Cerebellar cortex (tissue), 1 donor: ENCODE data around the gene CIBAR2.

Experiments used
- DNase-seq: peaks from one replicate; pipeline ENCODE4 v3.0.0-alpha.2; 2015; ENCODE audit warnings: low spot score

Gene CIBAR2

DNA sequence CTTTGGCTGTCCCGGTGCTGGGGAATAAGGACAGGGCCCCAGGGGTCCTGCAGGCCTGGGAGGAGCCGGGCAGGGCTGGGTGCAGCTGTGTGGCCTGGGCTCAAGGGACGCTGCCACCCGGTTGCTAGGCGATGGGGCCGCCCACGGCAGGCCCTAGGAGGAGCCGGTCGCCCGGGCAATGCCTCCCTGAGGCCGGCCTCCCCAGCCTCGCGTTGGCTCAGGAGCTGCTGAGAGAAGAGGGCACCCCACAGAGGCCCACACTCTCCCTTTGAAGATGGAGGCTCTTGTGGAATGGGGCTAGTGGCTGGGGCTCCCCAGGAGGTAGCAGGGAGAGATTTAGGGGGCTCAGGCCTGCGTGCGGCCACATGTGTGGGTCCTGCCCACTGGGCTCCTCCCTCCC is at the start of gene CIBAR2:
TSS of gene CIBAR2 (minus strand) at position 109 of the 400 bp plus-strand sequence. CDS start 120 bp downstream, outside the sequence.
- no peak for DNase-seq

DNA sequence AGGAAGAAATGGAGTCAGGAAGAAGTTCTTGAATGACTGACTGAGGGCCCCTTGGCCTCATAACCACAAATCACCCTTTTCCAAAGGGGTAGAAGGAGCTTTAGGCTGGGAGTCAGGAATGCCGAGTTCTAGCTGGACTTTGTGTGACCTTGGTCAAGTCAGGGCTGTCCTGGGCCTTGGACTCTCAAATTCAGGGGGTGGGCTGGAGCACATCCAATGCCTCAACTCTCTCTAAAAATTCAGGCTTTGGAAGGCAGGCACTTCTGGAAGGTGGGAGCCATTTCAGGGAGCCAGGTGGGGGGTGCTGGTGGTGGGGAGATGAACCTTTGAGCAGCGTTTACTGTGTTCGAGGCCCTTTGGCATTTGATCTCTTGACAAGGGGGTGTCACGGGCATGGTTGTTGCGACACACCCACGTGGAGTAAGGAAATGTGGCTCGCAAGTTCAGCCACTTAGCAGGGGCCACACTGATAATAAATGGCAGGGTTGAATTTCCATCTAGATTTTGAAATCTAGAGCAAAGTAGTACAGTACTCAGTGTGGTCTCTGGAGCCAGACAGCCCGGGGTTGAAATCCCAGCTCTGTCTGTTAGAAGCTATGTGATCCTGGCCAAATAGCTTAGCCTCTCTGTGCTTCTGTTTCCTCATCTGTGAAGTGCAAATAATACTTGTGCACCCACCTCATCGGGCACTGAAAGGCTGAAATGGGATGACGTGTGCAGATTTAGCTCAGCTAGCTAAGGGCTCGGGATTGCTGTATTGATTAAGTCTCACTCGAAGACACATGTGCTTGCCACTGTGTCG is 47.1 kb upstream of the CIBAR2 start:
- DNase-seq = no peak

GRCh38 chr16:85158743-85159178 is 46.5 kb upstream of the CIBAR2 start:
- DNase-seq = no peak

DNA sequence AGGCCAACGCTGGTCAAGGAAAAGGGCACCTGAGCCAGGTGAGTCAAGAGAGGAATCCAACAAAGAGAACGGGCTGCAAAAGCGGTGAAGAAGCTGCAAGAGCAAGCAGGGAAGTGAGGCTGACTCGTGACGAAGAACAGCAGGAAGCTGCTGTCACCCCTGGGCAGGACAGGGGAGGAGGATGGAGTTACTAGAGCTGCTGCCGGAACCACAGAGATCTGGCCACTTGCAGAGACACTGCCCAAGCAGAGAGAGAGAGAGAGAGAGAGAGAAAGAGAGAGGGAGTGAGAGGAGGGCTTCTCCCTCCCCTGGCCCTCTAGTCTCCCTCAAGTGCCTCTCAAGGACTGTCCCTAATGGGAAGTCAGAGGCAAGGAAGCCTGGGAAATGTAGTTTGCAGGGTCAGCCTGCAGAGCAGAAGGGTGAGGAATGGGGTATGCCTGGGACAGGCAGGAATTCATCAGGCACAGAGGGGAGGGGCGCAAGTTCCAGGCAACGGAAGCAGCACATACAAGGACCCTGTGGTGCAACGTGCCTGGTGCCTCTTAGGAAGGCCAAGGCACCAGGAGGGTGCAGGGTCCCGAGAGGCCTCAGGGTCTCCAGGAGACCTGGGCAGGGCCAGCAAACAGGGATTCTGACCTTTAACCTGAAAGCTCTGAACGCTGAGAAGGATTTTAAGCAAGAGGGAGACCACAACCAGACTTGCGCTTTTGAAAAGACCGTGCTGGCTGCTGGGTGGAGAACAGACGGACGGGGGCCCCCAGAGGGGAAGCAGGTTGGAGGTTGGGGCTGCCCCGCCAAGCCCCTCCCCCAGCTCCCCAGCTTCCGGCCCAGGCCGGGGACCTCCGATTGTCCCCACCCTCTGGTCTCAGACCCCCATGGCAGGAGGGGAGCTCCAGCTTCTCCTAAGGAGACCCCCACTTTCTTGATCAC is 45.8 kb upstream of the CIBAR2 start:
- DNase-seq = peak; percentile 80

- DNase-seq = no peak
Measured at GRCh38 chr16:85157372-85157771, 45.1 kb upstream of the CIBAR2 start.

DNA sequence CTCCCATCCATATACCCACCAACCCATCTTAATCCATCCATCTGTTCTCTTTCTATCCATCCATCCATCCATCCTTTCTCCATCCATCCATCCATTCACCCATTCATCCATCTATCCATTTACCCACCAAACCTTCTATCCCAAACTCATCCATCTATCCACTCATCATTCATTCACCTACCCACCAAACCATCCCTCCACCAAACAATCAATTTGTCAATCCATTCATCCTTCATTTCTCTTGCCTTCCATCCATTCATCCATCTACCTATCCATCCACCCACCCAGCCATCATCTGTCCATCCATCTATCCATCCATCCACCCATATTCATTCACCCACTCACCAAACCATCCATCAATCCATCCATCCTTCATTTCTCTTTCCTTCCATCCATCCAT is 44.6 kb upstream of the CIBAR2 start:
- no peak for DNase-seq

- DNase-seq = no peak
Measured at GRCh38 chr16:85156440-85156839, 44.2 kb upstream of the CIBAR2 start.

DNA sequence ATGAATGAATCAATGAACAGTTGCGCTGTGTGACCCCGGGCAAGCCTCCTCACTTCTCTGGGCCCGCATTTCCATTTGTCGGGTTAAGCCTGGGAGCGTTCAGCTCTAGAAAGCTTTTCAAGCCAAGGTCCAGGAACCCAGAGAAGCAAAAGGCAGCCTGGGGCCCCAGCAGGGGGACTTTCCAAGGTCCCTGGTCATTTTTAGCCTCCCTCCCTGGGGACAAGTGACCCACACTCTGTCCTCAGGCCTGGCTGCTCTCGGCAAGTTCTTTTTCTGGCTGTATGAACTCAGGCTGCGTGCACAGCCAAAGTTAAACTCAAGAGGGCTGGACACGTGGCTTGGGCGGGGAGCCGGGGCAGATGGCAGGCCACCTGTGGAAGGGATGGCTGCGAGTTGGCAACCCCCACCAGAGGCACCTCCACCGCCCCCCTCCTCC is 41.4 kb upstream of the CIBAR2 start:
- DNase-seq = peak; percentile 85

- DNase-seq = no peak
Measured at GRCh38 chr16:85153046-85153445, 40.8 kb upstream of the CIBAR2 start.

DNA sequence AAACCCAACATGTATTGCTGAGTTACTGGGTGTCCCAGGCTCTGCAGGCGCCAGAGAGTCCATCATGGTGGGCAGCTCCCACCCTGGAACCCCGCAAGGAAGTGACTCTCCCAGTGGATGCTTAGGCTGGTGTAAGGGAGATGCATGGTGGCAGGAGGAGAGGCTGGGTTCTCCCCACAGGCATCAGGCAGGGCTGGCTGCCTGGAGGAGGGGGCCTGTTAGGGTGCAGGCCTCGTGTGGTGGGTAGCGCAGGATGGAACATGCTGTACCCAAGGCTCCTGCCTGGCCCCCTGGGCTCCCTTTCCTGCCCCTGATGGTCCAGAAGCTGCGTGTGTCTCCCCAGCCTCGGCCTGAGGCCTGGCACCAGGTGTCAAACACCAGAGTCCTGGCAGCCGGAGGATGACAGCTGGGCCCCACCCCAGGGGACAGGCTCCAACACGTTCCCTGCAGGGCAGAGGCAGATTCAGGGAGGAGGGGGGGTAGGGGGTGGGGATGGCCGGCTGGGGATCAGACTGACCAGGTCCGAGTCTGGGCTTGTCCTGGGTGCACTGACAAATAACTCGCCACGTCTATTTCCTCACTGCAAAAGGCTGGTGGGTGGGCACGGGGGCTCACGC is 40.2 kb upstream of the CIBAR2 start:
- DNase-seq = no peak

DNA sequence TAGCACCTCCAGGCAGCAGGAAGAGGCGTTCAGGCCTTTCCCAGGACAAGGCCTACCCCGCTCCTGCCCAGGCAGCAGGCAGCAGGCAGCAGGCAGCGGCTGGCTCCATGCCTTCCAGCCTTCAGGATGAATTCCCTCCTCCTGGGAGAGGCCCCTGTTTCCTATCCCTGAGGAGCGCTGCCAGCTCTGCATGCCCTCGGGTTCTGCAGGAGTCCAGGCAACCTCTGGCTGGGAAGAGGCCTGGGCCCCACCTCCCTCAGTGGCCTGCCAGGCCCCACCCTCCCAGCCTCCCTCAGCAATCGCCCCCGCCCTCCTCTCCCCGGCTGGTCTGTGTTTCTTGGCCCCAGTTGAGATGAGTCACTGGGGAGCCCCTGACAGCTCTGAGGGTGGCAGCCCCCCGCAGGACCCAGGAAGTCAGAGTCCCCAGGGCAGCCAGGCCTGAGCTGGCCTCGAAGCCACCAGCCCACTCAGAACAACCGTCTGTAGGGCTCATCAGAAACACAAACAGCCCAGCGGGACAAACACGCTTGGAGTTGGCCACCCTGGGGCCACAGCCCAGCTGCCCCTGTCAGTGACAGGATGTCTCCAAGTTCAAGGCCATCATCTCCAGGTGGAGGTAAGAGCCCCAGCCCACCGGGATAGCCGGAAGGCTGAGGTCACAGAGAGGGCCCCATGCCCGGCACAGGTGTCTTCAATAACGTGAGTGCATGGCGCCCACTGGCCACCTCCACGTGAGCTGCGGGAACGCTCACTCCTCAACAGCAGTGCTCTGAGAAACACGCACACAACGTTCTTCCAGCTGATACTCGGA is 39.5 kb upstream of the CIBAR2 start:
- peak; percentile 71 for DNase-seq

DNA sequence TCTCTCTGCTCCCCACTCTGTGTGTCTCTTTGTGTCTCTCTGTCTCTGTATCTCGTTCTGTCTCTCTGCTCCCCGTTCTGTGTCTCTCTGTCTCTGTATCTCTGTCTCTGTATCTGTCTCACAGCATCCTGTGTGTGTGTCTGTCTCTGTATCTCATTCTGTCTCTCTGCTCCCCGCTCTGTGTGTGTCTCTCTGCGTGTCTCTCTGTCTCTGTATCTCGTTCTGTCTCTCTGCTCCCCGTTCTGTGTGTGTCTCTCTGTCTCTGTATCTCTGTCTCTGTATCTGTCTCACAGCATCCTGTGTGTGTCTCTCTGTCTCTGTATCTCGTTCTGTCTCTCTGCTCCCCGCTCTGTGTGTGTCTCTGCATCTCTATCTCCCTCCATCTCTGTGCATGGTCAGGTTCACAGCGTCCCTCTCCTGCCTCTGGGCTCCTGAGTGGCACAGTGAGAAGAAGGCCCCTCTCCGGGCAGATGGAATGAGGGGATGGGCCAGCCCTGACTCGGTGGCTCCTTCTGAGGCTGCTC is 38.9 kb upstream of the CIBAR2 start:
- DNase-seq = no peak

DNA sequence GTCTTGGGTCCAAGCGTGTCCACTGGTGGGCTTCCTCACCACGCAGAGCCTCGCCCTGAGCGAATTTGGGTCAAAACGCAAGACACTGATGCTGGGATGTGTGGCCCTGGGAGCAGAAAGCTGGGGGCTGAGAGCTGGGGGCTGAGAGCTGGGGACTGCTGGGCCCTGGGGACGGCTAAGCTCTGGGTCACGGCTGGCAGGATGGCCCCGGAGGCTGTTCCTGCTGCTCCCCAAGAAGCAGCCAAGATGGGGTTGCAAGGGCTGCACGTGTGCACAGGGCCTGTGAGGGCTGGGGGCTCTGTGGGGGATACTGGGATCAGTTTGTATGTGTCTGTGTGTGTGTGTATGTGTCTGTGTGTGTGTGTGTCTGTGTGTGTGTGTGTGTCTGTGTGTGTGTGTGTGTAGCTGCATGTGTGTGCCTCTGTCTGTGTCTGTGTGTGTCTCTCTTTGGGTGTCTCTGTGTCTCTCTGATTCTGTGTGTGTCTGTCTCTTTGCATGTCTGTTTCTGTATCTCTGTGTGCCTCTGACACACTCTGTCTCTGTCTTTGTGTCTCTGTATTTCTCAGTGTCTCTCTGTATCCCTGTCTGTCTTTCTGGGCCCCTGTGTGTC is 38.2 kb upstream of the CIBAR2 start:
- DNase-seq = no peak

DNA sequence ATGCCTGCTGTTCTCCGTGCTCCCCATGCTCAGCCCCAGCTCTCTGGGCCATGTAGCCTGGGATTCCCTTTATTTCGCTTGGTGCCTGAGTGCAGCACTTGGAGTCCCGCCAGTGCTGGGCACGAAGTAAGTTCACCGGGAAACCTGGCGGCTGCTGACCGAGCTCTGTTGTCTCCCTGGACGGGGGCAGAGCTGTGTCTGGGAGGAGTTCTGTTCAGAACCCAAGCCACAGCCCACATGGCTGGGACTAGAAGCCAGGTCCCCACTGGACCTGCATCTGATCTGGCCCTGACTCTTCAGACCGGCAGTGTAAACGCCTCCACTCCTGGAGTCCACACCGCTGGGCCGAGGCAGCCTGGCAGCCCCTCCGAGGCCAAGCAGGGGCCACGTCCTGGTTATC is 37.5 kb upstream of the CIBAR2 start:
- DNase-seq = peak; percentile 92

DNA sequence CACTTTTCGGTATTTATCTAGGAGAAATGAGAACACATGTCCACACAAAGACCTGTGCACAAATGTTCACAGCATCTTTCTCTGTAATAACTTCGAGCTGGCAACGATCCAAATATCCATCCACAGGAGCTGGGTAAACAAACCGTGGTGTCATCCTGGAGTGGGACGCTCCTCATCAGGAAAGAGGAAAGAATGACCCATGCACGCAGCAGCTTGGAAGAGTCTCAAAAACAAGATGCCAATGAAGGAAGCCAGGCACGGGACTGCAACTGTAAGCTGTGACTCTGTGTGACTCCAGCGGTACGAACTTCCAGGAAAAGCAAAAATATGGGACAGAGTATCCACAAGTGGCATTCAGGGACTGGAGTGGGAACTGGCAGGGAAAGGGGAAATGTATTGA is 36.7 kb upstream of the CIBAR2 start:
- DNase-seq = no peak

GRCh38 chr16:85146922-85147651 is 34.8 kb upstream of the CIBAR2 start:
- no peak for DNase-seq

DNA sequence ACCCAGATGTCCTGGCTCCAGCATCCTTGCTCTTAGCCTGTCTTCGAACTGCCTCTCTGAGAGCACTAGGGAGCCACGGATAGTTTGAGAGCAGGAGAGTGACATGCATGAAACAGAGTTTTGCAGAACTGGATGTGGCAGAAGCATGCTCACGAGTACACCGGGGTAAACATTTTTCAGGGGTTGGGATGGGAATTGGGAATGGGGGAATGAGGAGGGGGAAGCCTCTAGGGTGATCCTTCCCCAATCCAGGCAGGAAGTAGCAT is 34.2 kb upstream of the CIBAR2 start:
- no peak for DNase-seq

DNA sequence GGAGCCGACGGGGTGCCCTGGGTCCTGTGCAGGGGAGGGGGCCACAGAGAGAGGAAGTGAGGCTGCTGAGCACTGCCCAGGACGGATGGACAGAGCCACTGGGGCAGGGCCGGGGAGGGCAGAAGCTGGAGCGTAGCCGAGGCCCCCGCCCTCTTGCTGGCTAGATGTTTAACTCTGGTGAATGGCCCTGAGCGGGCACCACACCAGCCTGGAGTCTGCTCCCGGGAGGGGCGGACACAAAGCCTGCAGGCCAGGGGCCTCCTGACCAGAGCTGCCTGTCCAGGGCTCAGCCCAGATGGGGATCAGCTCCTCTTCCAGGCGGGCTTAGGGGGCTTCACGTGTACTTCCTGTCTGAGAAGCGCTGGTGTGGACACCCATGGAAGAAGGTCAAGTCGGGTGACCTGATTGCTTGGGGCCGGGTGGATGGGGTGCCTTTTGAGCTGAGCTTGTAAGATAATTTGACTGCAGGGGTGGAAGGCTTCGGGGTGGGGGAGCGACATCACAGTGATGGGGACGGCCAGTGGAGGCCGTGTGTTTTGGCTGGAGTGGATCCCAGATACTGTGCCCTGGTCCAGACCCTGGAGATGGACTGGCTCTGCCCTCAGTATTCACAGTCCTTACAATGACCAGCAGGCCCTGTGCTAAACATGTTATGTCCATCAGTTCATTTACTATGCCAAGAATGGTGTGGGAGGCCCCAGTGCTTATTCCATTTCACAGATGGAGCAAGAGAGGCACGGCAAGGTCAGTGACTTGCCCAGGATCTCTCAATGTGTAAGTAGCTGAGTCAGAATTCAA is 33.7 kb upstream of the CIBAR2 start:
- DNase-seq = no peak

GRCh38 chr16:85145188-85145587 is 32.9 kb upstream of the CIBAR2 start:
- DNase-seq = no peak
